Measurements from ENCODE around the gene ZNF283. TPM values are rescaled to one million over a fixed set of nuclear protein-coding genes. Genes with fewer than 3 reads are reported as not detected.
A peak's percentile ranks its signal among the peaks of the same experiment; 100 is the strongest.
"Not testable (repeated sequence)": the region's sequence is repeated elsewhere in the genome, so short reads cannot be mapped to it uniquely, and the experiment has no call there.

ZNF283 gene
- total RNA-seq, 2 donors from 2014 or later, result 8.1 to 15.3 TPM

GRCh38 chr19:43814663-43815352 lies 12.3 kb upstream of the ZNF283 start:
- Histone ChIP-seq H3K27me3 (replicated peaks; ENCODE audit: insufficient read depth) (no peaks in the 10 kb centered on the region), H3K4me1 (ENCODE audit: control insufficient read depth in 1 of 2, low read depth in 2 of 2) (peaks cover 0 to under 1% of the 10 kb centered on the region in 2 donors), H3K27ac (no peak overlapping the region), H3K36me3 (no peaks in the 10 kb centered on the region), H3K9me3 (no peaks in the 10 kb centered on the region), H3K4me3 (no peak overlapping the region)
- ATAC-seq (ENCODE audit: insufficient number of reproducible peaks, low FRiP score, low read depth) (no peak), DNase-seq (ENCODE audit: low spot score) (no peak)
- TF ChIP-seq CTCF (IDR thresholded peaks at IDR 0.05), result no peak

GRCh38 chr19:43817454-43817853 lies 9.7 kb upstream of the ZNF283 start:
- H3K27ac ChIP-seq; H3K9me3 ChIP-seq; ATAC-seq (ENCODE audit: insufficient number of reproducible peaks, low FRiP score, low read depth); H3K36me3 ChIP-seq; H3K27me3 ChIP-seq (replicated peaks; ENCODE audit: insufficient read depth); H3K4me3 ChIP-seq; DNase-seq (ENCODE audit: low spot score); H3K4me1 ChIP-seq (ENCODE audit: control insufficient read depth in 1 of 2, low read depth in 2 of 2): not testable (repeated sequence)

GRCh38 chr19:43818500-43818899 lies 8.6 kb upstream of the ZNF283 start:
- H3K27me3 ChIP-seq (replicated peaks; ENCODE audit: insufficient read depth), result no peaks in the 10 kb centered on the region
- no peak for ATAC-seq (ENCODE audit: insufficient number of reproducible peaks, low FRiP score, low read depth)
- peaks cover 0 to 7% of the 10 kb centered on the region in 2 donors for H3K4me1 ChIP-seq (ENCODE audit: control insufficient read depth in 1 of 2, low read depth in 2 of 2)
- no peak for DNase-seq (ENCODE audit: low spot score)
- TF ChIP-seq CTCF (IDR thresholded peaks at IDR 0.05), result no peak
- H3K36me3 ChIP-seq, result no peaks in the 10 kb centered on the region
- no peaks in the 10 kb centered on the region for H3K9me3 ChIP-seq
- H3K4me3 ChIP-seq, result no peak overlapping the region
- H3K27ac ChIP-seq, result no peak overlapping the region

- no peak overlapping the region for H3K27ac ChIP-seq
- H3K4me1 ChIP-seq (ENCODE audit: control insufficient read depth in 1 of 2, low read depth in 2 of 2), result peaks cover 0 to 7% of the 10 kb centered on the region in 2 donors
- H3K27me3 ChIP-seq (replicated peaks; ENCODE audit: insufficient read depth), result no peaks in the 10 kb centered on the region
- no peaks in the 10 kb centered on the region for H3K9me3 ChIP-seq
- H3K4me3 ChIP-seq, result peak overlapping the region; percentile 72
- H3K36me3 ChIP-seq, result no peaks in the 10 kb centered on the region
- DNase-seq (ENCODE audit: low spot score) (no peak), ATAC-seq (ENCODE audit: insufficient number of reproducible peaks, low FRiP score, low read depth) (no peak)
- TF ChIP-seq CTCF (IDR thresholded peaks at IDR 0.05), result no peak
Observed at GRCh38 chr19:43820098-43820883, 6.8 kb upstream of the ZNF283 start.

GRCh38 chr19:43820884-43821215 lies 6.3 kb upstream of the ZNF283 start:
- peak overlapping the region; percentile 72 for H3K4me3 ChIP-seq
- ATAC-seq (ENCODE audit: insufficient number of reproducible peaks, low FRiP score, low read depth), result no peak
- no peak for TF ChIP-seq CTCF (IDR thresholded peaks at IDR 0.05)

GRCh38 chr19:43823856-43824255 lies 3.3 kb upstream of the ZNF283 start:
- ATAC-seq (ENCODE audit: insufficient number of reproducible peaks, low FRiP score, low read depth); DNase-seq (ENCODE audit: low spot score); H3K27ac ChIP-seq; H3K9me3 ChIP-seq; H3K36me3 ChIP-seq; H3K4me3 ChIP-seq; H3K27me3 ChIP-seq (replicated peaks; ENCODE audit: insufficient read depth): not testable (repeated sequence)
- H3K4me1 ChIP-seq (ENCODE audit: control insufficient read depth in 1 of 2, low read depth in 2 of 2), result peaks cover 4 to 23% of the 10 kb centered on the region in 2 donors

More at GRCh38 chr19:43820884-43821215, 6.3 kb upstream of the ZNF283 start:
- no peaks in the 10 kb centered on the region for H3K36me3 ChIP-seq
- H3K27me3 ChIP-seq (replicated peaks; ENCODE audit: insufficient read depth), result no peaks in the 10 kb centered on the region
- DNase-seq (ENCODE audit: low spot score), result no peak
- no peak overlapping the region for H3K27ac ChIP-seq
- peaks cover 0 to 7% of the 10 kb centered on the region in 2 donors for H3K4me1 ChIP-seq (ENCODE audit: control insufficient read depth in 1 of 2, low read depth in 2 of 2)
- H3K9me3 ChIP-seq, result no peaks in the 10 kb centered on the region

- ATAC-seq (ENCODE audit: insufficient number of reproducible peaks, low FRiP score, low read depth); DNase-seq (ENCODE audit: low spot score); H3K27me3 ChIP-seq (replicated peaks; ENCODE audit: insufficient read depth); H3K4me3 ChIP-seq; H3K36me3 ChIP-seq; H3K9me3 ChIP-seq; H3K27ac ChIP-seq: not testable (repeated sequence)
- H3K4me1 ChIP-seq (ENCODE audit: control insufficient read depth in 1 of 2, low read depth in 2 of 2), result peaks cover 4 to 23% of the 10 kb centered on the region in 2 donors
Observed at GRCh38 chr19:43824572-43824971, 2.5 kb upstream of the ZNF283 start.
